GM19193 (cell line): ENCODE measurements around the gene HSD3B2.

Experiments
- POLR2A ChIP-seq: IDR thresholded peaks from 4 replicates; pipeline ENCODE4 v1.6.1; 2011; ENCODE audit not compliant: insufficient read depth, insufficient read length; ENCODE audit errors: extremely low read depth

Gene HSD3B2

DNA sequence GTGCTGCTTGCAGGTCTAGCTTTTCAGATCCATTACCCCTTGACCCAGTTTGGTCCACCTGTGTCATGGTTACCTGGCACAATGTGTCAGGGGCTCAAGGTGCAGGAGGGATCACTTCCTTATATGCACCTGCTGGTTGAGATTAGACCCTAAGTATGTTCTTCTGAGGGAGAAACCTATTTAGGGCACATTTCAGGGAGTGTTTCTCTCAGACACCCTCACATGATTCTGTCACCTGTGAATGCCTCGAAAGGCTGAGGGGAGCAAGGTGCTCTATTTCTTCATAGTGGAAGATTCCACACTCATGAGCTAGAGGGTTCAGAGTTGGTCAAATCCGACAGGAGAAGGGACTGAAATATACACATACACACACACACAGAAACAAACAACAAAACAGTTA, 15.5 kb downstream of the HSD3B2 start:
- no peak for TF ChIP-seq POLR2A

DNA sequence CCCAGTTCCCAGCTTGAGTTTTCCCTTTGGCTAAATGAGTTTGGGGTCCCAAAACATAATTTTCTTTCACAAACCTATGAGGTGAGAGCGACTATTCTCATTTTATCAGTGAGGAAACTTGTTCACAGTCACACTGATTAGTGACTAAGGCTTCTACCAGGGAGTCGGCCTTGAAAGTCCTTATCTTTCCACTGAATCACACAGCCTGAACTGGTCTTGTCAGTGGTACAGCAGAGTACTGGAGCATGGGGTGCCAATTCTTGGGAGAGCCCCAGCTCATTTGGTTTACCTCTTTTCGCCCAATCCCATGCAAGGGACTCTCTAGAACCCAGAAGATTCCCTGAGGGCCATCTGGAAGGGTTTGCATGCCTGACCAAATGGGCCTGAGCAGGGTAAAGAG, 16.9 kb downstream of the HSD3B2 start:
- no peak for TF ChIP-seq POLR2A

DNA sequence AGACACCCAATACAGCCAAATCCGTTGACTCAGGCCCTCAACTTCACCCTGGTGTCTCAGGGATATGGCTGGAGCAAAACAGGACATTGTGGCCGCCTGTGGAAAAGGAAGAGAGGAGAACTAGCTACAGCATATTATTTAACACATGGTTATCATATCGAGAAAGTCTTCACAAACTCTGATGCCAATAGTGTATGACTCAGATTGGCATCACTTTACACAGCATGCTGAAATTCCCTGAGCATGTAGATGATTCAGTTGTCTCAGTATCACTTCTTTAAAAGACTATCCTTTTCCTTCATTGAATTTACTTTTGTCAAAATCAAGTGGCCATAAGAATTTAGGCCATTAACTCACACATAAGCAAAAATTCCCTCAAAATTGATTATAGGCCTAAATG, 20.1 kb downstream of the HSD3B2 start:
- TF ChIP-seq POLR2A = no peak

DNA sequence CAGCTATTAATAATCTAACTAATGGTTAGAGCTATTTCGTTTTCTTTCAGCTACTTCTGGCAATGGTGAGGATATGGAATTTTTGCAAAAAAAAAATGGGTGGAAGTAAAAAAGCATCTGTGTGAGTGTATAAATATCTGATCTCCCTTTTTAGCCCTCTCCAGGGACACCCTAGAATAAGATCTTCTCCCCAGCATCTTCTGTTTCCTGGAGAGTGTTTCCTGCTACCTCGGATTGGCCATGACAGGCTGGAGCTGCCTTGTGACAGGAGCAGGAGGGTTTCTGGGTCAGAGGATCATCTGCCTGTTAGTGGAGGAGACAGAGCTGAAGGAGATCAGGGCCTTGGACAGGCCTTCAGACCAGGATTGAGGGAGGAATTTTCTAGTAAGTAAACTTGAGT, 23.8 kb downstream of the HSD3B2 start:
- TF ChIP-seq POLR2A = no peak

DNA sequence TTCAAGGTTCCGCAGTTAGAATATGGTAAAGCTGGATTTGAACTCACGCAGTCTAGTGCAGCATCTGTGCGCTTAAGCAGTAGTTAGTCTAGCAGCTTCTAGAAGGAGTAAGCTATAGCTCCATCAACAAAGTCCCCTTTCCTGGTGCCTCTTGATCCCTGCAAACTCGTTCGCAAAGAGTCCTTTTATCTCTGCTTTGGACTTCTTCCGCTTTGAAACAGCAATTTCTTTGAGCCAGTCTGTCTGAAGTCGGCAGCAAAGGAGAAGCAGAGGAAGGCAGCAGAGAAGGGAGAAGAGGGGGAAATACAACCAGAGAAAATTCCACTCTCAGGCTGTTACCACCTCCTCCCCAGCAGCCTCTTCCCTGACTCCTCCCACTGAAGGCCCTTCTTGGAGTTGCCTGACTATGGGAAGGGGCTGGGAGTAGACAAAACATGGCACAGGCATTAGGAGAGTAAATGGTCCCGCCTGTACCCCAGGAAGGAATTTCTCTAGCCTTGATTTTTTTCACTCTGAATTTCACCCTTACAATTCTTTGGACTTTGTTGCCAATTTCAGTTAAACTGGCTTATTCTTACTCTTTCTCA, 25.9 kb downstream of the HSD3B2 start:
- TF ChIP-seq POLR2A = no peak

DNA sequence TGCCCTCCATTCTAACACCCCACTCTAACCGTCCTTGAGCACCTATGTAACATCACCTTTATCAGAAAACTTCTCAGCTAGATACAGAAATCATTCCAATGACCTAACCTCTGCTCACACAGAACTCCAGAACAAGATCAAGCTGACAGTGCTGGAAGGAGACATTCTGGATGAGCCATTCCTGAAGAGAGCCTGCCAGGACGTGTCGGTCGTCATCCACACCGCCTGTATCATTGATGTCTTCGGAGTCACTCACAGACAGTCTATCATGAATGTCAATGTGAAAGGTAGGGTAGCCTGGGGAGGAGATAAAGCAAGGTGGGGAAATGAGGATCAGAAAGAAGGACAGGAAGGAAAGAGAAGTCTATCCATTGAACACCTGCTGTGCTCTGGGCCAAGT, 27.8 kb downstream of the HSD3B2 start:
- no peak for TF ChIP-seq POLR2A

DNA sequence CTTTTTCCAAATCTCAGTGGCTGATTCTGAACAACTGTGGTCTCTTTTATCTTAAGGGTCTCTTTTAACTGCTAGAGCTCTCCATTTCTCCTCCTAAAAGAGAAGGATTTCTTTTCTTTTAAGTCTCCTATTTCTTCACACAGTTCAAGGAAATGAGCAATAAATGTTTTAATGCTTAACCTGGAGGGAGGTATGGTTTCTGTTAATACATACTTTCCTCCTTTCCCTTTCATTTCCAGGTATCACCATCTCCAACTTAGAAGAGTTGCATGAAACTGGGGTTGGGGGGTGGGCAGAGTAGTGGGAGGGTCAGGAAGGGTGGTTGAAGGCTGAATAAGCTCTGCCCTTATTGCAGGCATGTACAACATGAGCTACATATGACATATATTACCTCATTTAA, 31.4 kb downstream of the HSD3B2 start:
- no peak for TF ChIP-seq POLR2A

DNA sequence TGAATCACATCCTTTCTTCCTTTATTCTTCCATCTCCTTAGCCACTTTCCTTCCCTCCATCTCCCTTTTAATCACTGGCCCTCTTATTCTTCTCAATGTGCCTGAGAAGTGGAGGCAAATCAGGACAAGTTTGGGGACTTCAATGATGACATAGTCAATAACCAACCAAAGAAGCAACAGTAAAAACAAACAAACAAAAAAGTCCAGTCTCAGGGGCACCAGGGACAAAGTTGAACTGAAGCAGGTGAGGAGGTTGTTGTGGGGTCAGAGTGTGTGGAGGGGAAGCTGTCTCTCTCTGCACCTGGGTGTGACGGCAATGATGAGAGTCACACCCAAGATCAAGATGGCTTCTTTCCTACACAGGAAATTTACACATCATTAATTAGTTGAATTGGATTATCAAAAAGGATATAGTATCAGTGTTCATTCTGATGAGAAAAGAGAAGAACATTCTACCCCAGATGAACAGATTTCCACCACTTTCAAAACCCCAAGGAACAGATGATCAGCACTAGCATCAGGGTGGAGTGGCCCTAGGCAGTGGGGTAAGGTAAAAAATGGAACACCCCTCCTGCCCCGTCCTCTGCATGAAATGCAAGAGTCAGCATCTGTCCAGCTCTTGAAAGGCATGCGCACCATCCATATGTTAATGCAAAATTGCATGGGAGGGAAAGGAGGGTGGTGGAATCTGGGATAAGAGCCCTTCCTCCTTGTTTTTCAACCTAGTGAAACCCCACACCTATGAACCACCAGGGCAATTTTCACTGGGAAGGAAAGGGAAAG, 32.6 kb downstream of the HSD3B2 start:
- TF ChIP-seq POLR2A = no peak

DNA sequence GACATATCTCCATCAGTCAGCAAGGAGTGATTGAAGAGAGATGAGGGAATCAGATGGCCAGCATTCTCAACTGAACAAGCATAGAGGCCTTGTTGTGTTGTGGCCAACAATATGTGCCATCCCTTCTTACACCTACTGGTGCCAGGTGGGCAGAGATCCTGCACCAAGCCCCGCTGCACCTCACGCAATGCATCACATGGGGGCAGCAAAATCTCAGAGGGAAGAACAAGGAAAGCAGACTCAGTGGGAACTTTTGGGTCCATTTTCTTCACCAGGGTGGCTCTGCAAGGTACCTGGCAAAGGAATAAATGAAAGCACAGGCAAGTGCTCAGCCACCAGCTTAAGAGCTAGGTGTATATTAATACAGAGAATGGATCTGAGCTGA, 33.2 kb downstream of the HSD3B2 start:
- TF ChIP-seq POLR2A = no peak

DNA sequence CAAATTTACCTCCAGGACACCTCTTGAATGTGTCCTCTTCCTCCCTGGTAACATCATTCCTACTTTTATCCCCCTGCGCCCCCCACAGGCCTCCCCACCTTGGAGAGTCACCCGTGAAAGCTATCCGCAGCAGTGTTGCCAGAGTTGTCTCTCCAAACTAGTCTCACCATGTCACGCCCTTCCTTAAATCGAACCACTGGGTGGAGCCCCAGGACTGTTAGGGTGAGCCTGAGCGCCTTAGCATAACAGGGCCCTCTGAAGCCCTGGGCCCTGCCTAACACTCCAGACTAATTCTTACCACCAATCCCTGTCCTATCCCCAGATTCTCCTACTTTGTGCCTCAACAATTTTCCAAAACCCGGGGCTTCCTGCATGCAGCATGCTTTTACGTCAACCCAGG, 35.0 kb downstream of the HSD3B2 start:
- TF ChIP-seq POLR2A = no peak

DNA sequence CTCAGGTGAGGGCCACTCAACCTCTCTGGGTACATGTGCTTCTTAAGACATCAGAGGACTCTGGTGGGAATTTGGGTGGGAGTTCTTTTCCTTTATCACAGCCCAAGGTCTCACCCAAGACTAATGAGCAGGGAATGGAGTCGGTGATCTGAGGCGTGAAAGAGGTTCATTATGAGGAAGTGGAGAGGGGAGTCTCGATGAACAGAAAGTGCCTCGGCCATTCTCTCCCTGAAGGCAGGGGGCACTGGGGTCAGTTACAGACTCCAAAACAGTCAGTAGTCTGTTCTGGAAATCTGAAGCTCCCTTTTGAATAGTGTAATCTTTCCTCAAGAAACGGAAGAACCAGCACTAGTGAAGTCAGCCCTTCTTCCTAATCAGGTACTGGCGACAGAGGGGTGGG, 36.2 kb downstream of the HSD3B2 start:
- TF ChIP-seq POLR2A = no peak

DNA sequence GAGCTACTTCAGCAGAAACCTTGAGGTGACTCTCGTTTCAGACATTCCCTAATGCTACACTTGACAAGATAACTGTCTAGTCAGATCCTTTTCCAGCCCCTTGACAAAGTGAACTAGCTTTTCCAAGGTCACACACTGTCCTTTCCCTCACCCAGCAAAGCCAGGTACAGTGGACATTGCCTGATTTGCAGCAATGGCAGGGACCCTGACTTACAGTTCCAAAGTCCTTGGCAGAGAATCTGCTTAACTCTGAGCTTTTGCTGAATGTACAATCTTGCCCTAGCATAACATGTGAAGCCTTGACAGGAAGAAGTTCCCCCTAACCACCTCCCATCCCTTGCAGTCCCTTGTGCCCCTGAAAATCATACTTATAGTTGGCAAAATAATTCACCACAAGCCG, 37.1 kb downstream of the HSD3B2 start:
- no peak for TF ChIP-seq POLR2A

DNA sequence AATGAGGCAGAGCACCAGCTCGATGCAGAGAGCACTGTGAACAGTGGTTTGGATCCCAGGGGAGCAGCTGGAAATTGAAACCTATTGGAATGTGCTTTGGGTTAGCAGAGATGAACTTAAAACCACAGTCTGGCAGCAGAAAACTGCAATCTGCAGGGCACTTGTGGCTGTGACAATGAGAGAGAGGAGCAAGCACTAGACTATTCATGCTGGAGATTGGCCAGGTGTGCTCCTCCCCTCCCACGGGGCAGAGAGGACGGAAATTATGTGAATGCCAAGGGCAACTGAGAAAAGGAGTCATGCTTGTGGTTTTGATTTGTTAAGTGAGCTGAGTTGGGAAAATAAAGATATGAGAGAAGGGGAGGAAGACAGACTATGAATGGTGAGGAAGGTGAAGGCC, 38.1 kb downstream of the HSD3B2 start:
- no peak for TF ChIP-seq POLR2A

DNA sequence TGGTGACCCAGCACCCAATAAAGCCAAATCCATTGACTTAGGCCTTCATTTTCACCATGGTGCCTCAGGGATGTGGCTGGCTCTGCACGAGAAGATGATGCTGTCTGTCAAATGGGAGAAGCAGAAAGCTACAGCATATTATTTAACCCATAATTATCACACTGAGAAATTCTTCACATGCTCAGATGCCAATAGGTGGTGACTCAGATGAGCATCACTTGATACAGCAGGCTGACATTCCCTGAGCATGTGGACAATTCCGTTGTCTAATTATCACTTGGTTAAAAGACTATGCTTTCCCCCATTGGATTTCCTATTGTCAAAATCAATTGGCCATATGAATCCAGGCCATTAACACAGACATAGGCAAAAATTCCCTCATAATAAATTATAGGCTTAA, 48.0 kb downstream of the HSD3B2 start:
- TF ChIP-seq POLR2A = no peak

DNA sequence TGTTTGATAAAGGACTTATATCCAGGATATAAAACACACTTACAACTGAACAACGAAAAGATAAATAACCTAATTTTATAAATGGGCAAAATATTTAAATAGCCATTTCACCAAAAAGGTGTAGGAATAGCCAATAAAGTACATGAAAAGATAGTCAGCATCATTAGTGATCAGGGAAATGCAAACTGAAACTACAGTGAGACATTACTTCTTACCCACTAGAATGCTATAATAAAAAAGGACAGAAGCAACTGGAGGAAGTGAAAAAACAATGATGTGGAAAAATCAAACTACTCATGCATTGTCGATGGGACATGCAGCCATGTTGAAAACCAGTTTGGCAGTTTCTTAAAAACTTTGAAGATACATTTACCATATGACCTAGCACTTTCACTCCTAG, 48.6 kb downstream of the HSD3B2 start:
- TF ChIP-seq POLR2A = no peak

DNA sequence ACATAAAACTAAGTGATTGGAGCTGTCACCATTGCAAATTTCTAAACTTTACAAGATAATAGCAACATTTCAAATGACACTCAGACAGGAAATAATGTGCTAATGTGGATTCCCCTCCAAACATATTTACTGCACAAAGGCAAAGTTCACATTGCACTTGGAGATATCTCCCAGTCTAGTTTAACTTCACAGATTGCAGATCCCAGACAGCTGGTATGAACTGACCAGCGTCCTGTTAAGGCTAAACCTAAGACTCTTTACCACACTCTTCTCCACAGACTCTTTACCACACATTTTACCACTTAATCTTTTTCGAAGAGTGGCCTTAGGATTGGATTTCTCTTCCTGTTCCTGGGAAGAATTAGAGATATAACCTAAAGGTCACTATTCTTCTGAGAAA, 51.5 kb downstream of the HSD3B2 start:
- no peak for TF ChIP-seq POLR2A

DNA sequence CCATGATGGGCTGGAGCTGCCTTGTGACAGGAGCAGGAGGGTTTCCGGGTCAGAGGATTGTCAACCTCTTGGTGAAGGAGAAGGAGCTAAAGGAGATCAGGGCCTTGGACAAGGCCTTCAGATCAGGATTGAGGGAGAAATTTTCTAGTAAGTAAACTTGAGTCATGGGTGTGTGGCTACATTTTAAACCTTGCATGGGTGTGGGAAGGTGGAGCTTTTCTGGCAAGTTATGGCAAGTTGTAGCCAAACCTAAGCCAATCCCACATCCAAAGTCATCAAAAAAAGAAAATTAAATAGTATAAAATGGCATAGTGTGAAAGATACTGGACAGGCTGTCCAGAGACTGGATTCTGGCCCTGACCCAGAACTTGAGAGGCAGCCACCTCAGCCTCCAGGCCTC, 52.3 kb downstream of the HSD3B2 start:
- TF ChIP-seq POLR2A = no peak
